Tibial nerve (tissue), 3 donors: ENCODE data around the gene BACH2.

Experiments used
- CTCF ChIP-seq, 5 experiments: fragments of 200-600 bp in 3 of 5; fragments of 450-650 bp in 2 of 5; sonication (generic) in 3 of 5; IDR thresholded peaks; one replicate each; pipeline ENCODE4 v1.5.1; 2016 to 2019; ENCODE audit warnings: antibody characterized with exemption in 5 of 5, mild to moderate bottlenecking in 3 of 5, moderate library complexity in 2 of 5
- POLR2A ChIP-seq, 2 donors: fragments of 450-650 bp; IDR thresholded peaks; one replicate each; pipeline ENCODE4 v1.6.1; 2017; ENCODE audit warnings: antibody characterized with exemption in 2 of 2, mild to moderate bottlenecking in 2 of 2, moderate library complexity in 2 of 2

GRCh38 chr6:90251295-90251992 is 45.2 kb downstream of the BACH2 start:
- TF ChIP-seq CTCF (IDR thresholded peaks at IDR 0.05) (no peak), POLR2A (IDR thresholded peaks at IDR 0.05) (no peak)
